Mesangial cell (primary cell): ENCODE measurements around the gene ABCG8. TPM values are rescaled to one million over a fixed set of nuclear protein-coding genes. Genes with fewer than 3 reads are reported as not detected.

Experiments
- total RNA-seq: library from RNA; depleted of rRNA; stranded (reverse); fragments of >200 nt; gene quantifications from 2 replicates; pipeline ENCODE4 v1.2.3, GENCODE V29; 2015

Gene ABCG8
- not detected in 2 replicates for total RNA-seq

GRCh38 chr2:43838560-43839267 is at the start of gene ABCG8, which contains the start of gene ABCG5:
TSS of gene ABCG8 (plus strand) at chr2:43838971. CDS start at chr2:43839054, 83 bp downstream.
TSS of gene ABCG5 (minus strand) at chr2:43838839. CDS start at chr2:43838679, 160 bp downstream.

Other genes starting within 250 kb of the ABCG8 start
- 11.0 and 16.3 TPM in 2 replicates for gene THADA, start 242.9 kb upstream of the ABCG8 start, total RNA-seq
- 2.8 and 8.2 TPM in 2 replicates for gene PLEKHH2, start 201.7 kb upstream of the ABCG8 start, total RNA-seq
- 0.33 and 1.1 TPM in 2 replicates for gene C1GALT1C1L, start 162.5 kb upstream of the ABCG8 start, total RNA-seq
- gene DYNC2LI1, start 64.9 kb upstream of the ABCG8 start, total RNA-seq: 7.3 and 24.3 TPM in 2 replicates
- not detected in 2 replicates for gene ABCG5, start 132 bp upstream of the ABCG8 start, total RNA-seq
- 37.2 and 38.7 TPM in 2 replicates for gene LRPPRC, start 157.0 kb downstream of the ABCG8 start, total RNA-seq